Hindlimb muscle (tissue), 1 donor: ENCODE data around the gene ARFGEF2. TPM values are rescaled to one million over a fixed set of nuclear protein-coding genes. Genes with fewer than 3 reads are reported as not detected.
"Not testable (repeated sequence)": the region's sequence is repeated elsewhere in the genome, so short reads cannot be mapped to it uniquely, and the experiment has no call there.

Source experiments
- DNase-seq: peaks from one replicate; pipeline ENCODE4 v3.0.0-alpha.2; 2013
- polyA plus RNA-seq: library from polyadenylated mRNA; unstranded; fragments of 120-200 nt; gene quantifications from one replicate; pipeline ENCODE4 v1.2.1, GENCODE V29; 2013; ENCODE audit not compliant: insufficient read length

ARFGEF2 gene
- polyA plus RNA-seq, 1 donor: 13.7 TPM

DNA sequence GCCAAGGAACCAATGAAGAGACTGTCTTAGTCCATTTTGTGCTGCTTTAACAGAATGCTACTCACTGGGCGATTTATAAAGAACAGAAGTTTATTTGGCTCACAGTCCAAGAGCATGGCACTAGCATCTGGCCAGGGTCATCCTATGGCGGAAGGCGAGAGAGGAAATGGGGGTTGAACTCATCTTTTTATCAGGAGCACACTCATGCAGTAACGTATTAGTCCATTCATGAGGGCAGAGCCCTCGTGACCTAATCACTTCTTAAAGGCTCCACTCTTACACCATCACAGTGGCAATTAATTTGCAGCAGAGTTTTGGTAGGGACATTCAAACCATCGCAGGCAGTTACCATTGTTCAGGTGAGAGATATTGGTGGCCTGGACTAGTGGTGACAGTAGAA, 8.5 kb downstream of the ARFGEF2 start:
- no peak for DNase-seq

DNA sequence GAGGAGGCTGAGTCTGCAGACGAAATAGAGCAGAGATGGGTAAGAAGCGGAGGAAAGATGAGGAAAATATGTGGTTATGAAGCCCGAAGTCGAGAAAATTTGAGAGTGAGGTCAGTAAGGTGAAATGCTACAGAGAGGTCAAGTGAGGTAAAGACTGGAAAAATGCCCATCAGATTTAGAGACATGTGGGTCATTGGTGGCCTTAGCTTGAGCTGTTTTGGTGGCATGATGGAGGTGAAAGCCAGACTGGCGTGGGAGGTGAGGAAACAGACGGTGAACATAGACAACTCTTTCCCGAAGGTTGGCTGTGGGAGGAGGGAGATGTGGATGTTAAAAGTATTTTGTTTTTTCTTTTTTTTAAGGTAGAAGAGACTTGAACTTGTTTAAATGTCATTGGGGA, 9.4 kb downstream of the ARFGEF2 start:
- no peak for DNase-seq

DNA sequence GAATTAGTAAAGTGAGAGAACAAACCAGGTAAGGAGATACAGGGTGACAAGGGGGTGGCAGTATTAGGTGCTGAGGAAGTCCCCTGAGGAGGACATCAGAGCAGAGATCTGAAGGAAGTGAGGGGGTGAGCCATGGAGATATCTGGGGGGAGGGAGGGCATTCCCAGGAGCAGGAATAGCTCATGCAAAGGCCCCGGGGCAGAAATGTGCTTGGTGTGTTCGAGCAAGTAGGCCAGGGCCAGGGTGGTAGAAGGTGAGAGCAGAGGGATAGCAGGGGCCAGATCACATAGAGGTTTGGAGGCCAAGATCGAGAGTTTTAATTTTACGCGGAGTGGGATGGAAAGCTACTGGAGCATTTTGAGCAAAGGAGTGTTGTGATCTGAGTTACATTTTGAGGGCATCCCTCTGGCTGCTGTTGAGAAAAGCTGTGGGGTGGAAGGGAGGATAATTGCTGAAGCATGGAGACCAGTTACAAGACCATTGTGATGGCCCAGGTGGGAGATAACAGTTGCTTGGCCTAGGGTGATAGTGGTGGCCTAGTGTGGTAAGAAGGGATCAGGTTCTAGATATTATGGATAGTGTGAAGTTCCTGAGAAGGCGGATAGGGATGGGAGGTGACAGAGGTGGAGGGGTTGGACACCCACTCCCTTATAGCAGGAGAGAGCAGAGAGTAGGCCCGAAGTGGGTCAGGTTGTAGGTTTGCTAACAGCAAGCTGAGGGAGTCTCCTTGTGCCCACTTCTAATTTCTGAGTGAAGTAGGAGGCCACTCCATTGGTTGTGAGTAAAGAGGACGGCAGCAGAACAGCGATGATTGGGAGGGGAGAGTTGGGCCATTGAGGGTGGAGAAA, 10.2 kb downstream of the ARFGEF2 start:
- DNase-seq: no peak

DNA sequence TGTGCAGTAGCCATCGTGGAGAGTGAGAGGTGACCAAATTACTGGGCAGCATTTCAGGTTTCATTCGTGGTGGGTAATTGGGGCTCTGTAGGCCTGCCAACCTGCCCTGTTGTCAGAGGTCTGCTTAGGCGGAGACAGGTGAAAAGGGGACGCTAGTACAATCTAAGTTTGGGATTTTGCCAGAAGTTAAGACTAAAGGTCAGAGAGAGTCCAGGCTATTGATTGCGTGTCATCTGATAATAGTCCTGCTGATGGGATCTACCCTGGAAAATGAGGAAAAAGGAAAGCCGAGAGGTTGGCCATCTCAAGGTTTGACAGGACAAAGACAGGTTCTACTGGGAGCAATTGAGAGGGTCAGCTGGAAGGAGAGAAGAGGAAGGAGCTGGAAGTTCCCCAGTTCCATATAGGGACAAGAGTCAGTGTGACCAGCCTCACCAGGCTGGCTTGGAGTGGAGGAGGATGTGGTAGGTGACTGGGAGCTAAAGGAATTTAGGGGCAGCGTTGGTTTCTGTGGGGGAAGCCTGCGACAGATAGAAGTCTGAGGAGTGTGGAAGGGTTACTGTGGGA, 10.9 kb downstream of the ARFGEF2 start:
- no peak for DNase-seq

DNA sequence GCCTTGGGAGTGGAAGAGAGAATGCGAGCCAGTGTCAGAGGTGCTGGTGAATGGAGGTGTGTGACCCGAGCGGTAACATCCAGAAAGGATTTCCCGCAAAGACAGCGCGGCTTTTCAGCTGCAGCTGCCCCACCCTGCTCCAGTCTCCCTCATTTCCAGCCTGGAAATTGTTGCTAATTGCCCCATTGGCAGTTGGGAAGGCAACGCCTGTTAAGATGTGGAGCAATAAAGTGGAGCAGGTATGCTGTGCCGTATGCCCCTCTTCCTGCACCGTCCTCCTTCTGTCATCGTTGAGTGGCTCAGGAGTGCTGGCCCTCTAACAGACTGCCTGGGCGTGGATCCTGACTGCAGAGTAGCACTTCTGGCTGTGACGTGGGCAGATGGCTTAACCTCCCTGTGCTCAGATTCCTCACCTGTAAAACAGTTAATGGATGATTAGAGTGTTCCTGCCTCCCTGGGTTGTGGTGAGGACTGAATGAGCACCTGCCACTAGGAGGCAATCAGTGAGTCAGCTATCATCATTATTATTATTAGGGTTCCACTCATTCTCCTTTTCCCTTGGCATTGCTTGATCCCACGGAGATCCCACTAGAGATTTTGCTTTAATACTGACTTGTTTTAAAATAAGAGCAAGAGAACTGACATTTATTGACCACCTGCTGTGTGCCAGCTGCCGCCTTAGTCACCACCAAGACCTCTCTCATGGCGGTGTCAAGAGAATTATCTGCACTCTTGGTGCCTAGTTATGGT, 11.7 kb downstream of the ARFGEF2 start:
- DNase-seq: no peak

DNA sequence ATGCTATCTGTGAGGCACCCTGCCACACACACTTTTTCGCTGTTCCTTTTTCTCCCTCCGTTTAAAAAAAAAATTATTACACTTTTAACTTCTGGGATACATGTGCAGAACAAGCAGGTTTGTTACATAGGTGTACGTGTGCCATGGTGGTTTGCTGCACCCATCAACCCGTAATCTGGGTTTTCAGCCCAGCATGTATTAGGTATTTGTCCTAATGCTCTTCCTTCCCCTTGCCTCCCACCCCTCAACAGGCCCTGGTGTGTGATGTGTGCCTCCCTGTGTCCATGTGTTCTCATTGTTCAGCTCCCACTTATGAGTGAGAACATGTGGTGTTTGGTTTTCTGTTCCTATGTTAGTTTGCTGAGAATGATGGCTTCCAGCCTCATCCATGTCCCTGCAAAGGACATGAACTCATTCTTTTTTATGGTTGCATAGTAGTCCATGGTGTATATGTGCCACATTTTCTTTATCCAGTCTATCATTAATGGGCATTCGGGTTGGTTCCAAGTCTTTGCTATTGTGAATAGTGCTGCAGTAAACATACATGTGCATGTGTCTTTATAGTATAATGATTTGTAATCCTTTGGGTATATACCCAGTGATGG, 12.9 kb downstream of the ARFGEF2 start:
- not testable (repeated sequence) for DNase-seq

DNA sequence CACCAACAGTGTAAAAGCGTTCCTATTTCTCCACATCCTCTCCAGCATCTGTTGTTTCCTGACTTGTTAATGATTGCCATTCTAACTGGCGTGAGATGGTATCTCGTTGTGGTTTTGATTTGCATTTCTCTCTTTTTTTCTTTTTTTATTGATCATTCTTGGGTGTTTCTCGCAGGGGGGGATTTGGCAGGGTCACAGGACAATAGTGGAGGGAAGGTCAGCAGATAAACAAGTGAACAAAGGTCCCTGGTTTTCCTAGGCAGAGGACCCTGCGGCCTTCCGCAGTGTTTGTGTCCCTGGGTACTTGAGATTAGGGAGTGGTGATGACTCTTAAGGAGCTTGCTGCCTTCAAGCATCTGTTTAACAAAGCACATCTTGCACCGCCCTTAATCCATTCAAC, 13.5 kb downstream of the ARFGEF2 start:
- DNase-seq: not testable (repeated sequence)

DNA sequence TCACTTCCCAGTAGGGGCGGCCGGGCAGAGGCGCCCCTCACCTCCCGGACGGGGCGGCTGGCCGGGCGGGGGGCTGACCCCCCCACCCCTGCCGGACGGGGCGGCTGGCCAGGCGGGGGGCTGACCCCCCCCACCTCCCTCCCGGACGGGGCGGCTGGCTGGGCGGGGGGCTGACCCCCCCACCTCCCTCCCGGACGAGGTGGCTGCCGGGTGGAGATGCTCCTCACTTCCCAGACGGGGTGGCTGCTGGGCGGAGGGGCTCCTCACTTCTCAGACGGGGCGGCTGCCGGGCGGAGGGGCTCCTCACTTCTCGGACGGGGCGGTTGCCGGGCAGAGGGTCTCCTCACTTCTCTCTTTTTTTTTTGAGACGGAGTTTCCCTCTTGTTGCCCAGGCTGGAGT, 14.7 kb downstream of the ARFGEF2 start:
- not testable (repeated sequence) for DNase-seq

DNA sequence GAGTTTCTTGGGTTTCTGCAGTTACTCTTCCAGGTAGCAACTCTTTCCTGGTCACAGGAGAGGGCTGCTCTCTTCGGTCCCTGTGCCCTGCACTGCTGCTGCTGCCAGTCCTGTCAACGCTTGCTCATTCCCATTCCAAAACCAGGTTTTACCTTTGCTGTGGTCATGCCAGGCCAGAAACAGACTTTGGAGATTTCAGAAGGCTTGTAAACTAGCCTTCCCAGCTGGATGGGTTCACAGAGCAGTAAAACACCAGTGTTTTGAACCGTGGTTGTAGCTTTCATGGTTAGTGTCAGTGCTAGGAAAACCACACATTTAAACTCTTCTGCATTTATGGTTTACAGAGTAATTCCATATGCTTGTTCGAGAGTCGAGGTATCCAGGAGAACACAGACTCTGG, 16.2 kb downstream of the ARFGEF2 start:
- no peak for DNase-seq

DNA sequence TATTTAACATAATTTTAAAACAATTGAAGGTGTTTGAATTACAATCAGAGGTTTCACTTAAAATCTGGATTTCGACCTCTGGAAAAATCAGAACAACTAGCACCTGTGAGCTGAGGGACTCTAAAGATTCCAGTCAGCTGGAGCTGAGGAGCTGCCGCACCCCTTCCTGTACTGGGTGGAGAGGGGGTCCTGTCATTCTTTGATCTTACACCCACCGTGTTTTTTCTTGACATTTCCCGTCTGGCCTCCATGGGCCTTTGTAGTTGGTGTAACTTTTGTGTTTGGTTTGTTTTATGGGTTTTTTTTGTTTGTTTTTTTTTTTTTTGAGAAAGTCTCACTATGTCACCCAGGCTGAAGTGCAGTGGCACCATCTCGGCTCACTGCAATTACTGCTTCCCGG, 17.2 kb downstream of the ARFGEF2 start:
- no peak for DNase-seq

DNA sequence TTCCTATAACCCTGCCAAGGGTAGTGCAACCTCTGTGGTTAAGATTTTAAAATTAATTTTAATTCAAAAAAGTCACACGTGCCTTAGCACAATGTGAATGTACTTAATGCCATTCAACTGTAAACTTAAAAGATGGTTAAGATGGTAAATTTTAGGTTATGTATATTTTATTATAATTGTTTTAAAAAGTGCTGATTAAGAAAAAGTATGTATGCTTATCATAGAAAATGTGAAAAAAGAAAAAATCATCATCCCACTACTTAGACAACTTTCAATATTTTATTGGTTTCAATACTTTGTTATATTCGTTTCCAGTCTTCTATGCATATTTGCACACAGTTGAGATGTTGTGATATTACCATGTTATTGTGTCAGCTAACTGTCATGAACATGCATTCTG, 18.7 kb downstream of the ARFGEF2 start:
- DNase-seq: no peak

DNA sequence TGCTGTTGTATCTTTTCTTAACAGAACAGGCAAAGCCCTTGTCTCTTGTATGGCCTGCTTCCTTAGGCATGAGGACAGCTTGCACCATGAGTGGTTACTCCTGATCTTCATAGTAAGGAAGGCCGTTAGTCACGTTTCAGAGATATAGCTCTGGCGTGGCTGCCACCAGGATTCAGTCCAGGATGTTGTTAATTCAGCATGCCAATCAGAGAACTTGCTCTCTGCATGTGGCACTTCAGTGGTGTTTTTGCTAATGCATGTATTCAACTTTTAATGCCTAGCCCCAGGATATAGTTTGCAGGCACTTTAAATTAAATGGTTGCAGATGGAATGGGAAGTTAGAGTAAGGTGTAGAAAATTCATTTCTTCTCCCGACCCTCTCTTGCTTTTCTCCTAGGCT, 20.0 kb downstream of the ARFGEF2 start:
- DNase-seq: no peak

DNA sequence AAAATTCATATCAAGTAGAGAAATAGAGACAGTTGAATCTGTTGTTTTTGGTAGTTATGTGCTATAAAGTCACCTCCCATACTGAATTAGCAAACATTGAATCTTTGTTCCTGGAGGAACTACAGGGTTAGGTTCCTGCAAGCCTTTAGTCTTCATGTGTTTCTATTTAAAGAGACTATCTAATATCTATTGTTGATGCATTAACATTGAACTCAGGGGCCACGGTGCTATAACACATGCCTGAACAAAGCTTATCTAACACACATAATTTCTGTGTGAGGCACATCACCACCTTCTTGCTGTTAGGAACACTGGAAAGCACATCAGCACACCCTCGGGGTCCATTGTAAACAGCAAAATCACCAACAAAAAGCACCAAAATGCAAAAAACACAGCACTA, 21.2 kb downstream of the ARFGEF2 start:
- DNase-seq: no peak

DNA sequence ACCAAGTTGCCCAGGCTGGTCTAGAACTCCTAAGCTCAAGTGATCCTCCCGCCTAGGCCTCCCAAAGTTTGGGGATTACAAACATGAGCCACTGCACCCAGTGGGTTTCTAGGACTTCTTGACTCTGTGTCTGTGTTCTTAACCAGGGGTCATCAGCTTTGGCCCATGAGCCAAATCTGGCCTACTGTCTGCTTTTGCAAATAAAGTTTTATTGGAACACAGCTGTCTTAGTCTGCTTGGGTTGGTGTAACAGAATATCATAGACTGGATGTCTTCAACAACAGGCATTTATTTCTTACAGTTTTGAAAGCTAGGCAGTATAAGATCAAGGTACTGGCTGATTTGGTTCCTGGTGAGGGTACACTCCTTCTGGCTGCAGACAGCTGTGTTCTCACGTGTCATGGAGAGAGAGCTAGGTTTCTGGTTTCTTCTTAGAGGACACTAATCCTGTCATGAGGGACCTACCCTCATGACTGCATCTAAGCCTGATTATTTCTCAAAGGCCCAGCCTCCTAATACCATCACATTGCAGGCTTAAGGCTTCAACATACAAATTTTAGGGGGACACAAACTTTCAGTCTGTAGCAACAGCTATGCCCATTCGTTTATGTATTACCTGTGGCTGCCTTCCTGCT, 23.3 kb downstream of the ARFGEF2 start:
- no peak for DNase-seq

DNA sequence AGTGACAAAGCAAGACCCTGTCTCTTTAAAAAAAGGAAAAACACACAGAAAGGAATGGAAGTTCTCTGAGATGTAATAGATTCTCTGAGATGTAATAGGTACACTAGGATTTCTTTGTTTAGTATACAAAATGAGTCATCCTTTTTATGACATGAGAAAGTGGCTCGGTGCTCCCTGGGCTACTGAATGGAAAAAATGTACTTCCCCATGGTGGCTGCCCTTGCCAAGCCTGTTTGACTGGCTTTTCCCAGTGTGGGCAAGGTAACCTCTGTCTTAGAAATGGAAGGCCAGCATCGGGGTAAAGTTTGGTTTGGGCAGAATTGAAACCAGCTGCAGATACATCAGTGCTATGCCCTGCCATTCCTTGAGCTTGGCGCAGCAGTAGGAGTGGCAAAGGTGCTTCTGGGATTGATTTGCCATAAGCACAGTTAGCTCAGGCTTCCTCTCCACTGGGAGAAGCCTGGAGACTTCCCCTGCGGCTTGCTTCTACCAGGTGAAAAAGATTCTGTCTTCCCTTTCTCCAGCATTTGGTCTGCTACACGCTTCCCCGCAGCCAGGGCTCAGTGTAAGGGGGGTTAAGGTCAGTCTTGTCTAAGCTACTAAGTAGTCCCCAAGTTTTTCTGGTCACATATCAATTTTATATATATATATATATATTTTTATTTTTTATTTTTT, 24.5 kb downstream of the ARFGEF2 start:
- no peak for DNase-seq

DNA sequence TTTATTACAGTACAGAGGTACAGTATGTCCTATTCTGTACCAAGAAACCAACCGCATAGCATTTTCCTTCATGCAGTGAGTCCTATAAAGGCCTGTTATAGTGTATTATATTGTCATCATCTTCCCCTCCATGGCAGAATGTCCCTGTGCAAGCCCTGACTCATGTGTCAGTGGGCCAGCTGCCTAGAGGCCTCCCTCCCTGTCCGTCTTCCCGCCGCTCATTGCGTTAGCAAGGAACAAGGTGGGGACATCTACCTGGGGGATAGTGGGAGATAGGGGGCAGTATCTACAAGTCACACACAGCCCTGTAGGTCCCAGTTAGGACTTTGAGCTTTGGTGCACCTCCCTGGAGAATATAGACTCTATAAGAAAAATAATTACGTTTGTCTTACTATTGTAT, 27.1 kb downstream of the ARFGEF2 start:
- DNase-seq: no peak

DNA sequence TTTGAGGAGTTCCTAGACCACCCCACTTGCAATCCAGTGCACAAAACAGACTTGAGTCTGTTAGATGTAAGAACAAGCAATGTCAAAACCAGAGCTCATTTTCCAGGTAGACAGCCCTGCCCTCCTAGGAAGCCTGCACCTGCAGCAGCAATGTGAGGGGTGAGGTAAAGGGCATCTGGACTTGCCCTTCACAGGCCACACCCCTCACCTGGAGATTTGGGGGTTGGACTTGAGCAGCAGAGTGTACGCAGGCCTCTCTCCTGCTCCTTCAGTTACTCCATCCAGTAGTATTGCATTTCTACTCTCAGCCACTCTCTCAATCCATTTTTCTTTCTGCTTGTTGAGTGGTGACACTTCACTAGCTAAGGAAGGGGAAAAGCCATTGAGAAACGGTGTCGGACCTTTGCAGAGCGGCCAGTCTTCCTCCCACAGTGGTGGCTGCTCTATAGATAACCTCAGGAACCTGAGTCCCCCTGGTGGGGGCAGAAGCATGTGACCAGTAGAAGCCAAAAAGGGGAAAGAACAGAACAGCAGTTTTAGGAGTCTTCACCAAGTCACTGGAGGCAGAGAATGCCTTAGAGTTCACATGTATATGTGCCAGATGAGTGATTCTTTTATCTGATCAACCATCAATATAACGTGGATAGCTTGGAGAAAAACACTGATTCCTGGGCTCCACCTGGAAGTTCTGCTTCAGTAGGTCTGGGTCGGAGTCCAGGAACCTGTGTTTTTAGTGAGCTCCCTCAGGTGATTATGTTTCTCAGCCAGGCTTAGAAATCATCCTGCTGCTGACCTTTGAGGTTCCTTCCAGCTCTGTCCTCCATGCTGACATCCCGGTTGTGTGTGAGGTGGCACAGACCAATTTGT, 28.0 kb downstream of the ARFGEF2 start:
- no peak for DNase-seq

DNA sequence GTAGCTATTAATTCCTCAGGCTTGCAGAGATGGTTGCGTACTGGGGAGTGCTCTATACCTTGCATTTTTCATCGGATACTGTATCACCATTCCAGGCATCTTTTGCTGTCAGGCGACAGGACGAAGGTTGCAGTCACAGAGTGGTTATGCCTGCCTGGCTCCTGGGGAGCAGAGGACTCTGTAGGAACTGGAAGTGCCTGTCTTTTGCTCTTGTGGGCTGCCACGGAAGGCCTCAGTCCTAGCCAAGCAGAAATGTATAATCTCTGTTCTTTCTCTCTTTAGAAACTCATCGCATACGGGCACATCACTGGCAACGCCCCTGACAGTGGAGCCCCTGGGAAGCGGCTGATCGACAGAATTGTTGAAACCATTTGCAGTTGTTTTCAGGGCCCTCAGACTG, 29.5 kb downstream of the ARFGEF2 start:
- no peak for DNase-seq

DNA sequence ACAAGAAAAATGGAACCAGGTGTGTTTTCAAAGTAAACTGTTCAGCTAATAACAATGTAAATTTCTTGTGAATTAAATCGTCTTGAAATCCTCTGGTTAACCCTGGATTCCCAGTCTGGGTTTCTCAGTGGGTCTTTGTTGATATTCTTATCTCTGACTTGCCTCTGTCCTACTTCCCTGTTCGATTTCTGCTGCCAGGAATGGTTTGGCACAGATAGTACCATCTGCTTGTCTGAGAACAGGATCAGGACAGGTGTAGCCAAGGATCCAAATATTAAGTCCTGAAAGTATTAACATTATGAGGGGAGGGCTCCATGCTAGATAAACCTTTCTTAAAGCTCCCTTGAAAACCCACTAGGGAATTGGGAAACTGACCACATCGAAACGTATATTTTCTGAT, 30.1 kb downstream of the ARFGEF2 start:
- no peak for DNase-seq

DNA sequence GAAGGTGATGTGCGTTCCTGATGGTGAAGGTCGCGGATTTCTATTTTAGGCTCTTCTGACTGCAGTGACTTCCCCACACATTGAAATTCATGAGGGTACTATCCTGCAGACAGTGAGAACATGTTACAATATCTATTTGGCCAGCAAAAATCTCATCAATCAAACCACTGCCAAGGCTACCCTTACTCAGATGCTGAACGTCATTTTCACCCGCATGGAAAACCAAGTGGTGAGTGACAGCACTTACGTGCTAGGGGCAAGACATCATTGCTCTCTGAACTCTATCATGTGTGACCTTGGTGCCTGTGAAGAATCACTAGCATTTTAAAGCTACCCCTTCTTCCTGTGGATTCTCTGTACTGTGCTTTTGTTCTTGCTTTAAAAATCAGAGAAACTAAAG, 31.1 kb downstream of the ARFGEF2 start:
- DNase-seq: no peak

DNA sequence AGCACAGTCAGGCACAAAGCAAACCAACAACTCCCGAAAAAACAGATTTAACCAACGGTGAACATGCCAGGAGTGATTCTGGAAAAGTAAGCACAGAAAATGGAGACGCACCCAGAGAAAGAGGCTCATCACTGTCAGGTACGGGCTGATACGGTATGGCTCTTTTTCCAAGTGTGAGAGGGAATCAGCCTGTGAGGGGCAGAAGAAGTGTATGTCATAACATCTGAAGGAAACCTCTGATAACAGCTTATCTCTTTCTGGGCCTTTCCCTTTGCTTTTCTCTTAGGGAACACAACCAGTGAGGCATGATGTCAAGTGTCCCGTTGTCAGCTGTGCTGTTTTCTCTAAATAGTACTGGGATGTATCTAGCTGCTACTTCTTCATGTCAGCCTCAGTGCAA, 32.1 kb downstream of the ARFGEF2 start:
- DNase-seq: no peak
